H9 (cell line): ENCODE results near the gene XRRA1. TPM values are rescaled to one million over a fixed set of nuclear protein-coding genes. Genes with fewer than 3 reads are reported as not detected.

Source experiments
- DNase-seq: peaks from one replicate; pipeline ENCODE4 v3.0.0-alpha.2; 2017
- H2AFZ ChIP-seq: one replicate; pipeline ENCODE4 v1.6.1; 2013; ENCODE audit warnings: mild to moderate bottlenecking, low read length, control low read depth, moderate library complexity
- H2AK5ac ChIP-seq: 2 replicates; pipeline ENCODE4 v1.6.1; 2013; ENCODE audit warnings: low read length, control low read depth, mixed read lengths; ENCODE audit not compliant: insufficient read length
- H2BK120ac ChIP-seq: one replicate; pipeline ENCODE4 v1.6.1; 2013; ENCODE audit warnings: low read depth, mild to moderate bottlenecking, low read length, control low read depth, inconsistent platforms; ENCODE audit not compliant: poor library complexity, severe bottlenecking
- H2BK12ac ChIP-seq: 2 replicates; pipeline ENCODE4 v1.6.1; 2013; ENCODE audit warnings: low read length, control low read depth, mixed read lengths, low read depth; ENCODE audit not compliant: insufficient read length
- H2BK15ac ChIP-seq: 2 replicates; pipeline ENCODE4 v1.6.1; 2013; ENCODE audit warnings: low read depth, low read length, control low read depth
- H2BK20ac ChIP-seq: one replicate; pipeline ENCODE4 v1.6.1; 2013; ENCODE audit warnings: low read depth, mild to moderate bottlenecking, low read length, control low read depth, inconsistent platforms; ENCODE audit not compliant: poor library complexity, severe bottlenecking
- H2BK5ac ChIP-seq: 2 replicates; pipeline ENCODE4 v1.6.1; 2013; ENCODE audit warnings: low read length, control low read depth, mixed read lengths; ENCODE audit not compliant: insufficient read length
- H3K14ac ChIP-seq: 2 replicates; pipeline ENCODE4 v1.6.1; 2013; ENCODE audit warnings: low read length, control low read depth; ENCODE audit not compliant: insufficient read depth
- H3K18ac ChIP-seq: 2 replicates; pipeline ENCODE4 v1.6.1; 2013; ENCODE audit warnings: low read depth, mild to moderate bottlenecking, mixed read lengths, low read length, control low read depth; ENCODE audit not compliant: insufficient read length
- H3K23ac ChIP-seq: 2 replicates; pipeline ENCODE4 v1.6.1; 2013; ENCODE audit warnings: low read length, control low read depth, mixed read lengths, low read depth; ENCODE audit not compliant: insufficient read length
- H3K23me2 ChIP-seq: 2 replicates; pipeline ENCODE4 v1.6.1; 2013; ENCODE audit warnings: low read depth, mild to moderate bottlenecking, mixed read lengths, low read length, control low read depth; ENCODE audit not compliant: insufficient read length, poor library complexity, severe bottlenecking
- H3K27ac ChIP-seq: 2 replicates; pipeline ENCODE4 v1.5.1; 2013; ENCODE audit warnings: low read length, control low read depth, mixed read lengths, low read depth; ENCODE audit not compliant: insufficient read length
- H3K27me3 ChIP-seq: 2 replicates; pipeline ENCODE4 v1.6.1; 2013; ENCODE audit warnings: low read length, control low read depth, inconsistent platforms; ENCODE audit not compliant: insufficient read depth
- H3K4ac ChIP-seq: 2 replicates; pipeline ENCODE4 v1.6.1; 2013; ENCODE audit warnings: low read depth, mild to moderate bottlenecking, control low read depth, inconsistent platforms, low read length, moderate library complexity
- H3K4me1 ChIP-seq: 2 replicates; pipeline ENCODE4 v1.6.1; 2013; ENCODE audit warnings: low read length, control low read depth, inconsistent platforms; ENCODE audit not compliant: insufficient read depth
- H3K4me2 ChIP-seq: 2 replicates; pipeline ENCODE4 v1.6.1; 2013; ENCODE audit warnings: low read length, control low read depth, mixed read lengths; ENCODE audit not compliant: insufficient read length, insufficient read depth
- H3K56ac ChIP-seq: 2 replicates; pipeline ENCODE4 v1.6.1; 2013; ENCODE audit warnings: low read depth, mild to moderate bottlenecking, mixed read lengths, low read length, control low read depth; ENCODE audit not compliant: insufficient read length
- H3K79me1 ChIP-seq: 2 replicates; pipeline ENCODE4 v1.6.1; 2013; ENCODE audit warnings: low read depth, mild to moderate bottlenecking, moderate library complexity, low read length, control low read depth, inconsistent platforms; ENCODE audit not compliant: insufficient read depth, poor library complexity, severe bottlenecking
- H3K79me2 ChIP-seq: 2 replicates; pipeline ENCODE4 v1.6.1; 2013; ENCODE audit warnings: low read length, control low read depth, inconsistent platforms; ENCODE audit not compliant: insufficient read depth
- H3K9ac ChIP-seq: 2 replicates; pipeline ENCODE4 v1.6.1; 2013; ENCODE audit warnings: low read length, control low read depth, mixed read lengths; ENCODE audit not compliant: insufficient read length; ENCODE audit errors: extremely low read depth
- H3K9me3 ChIP-seq: one replicate; pipeline ENCODE4 v1.6.1; 2013; ENCODE audit warnings: low read depth, low read length, inconsistent platforms; ENCODE audit not compliant: control insufficient read depth
- H3T11ph ChIP-seq: one replicate; pipeline ENCODE4 v1.6.1; 2013; ENCODE audit warnings: mild to moderate bottlenecking, low read length, control low read depth, inconsistent platforms
- H4K20me1 ChIP-seq: one replicate; pipeline ENCODE4 v1.6.1; 2013; ENCODE audit not compliant: control insufficient read depth, insufficient read length, insufficient read depth
- H4K5ac ChIP-seq: 2 replicates; pipeline ENCODE4 v1.6.1; 2013; ENCODE audit warnings: low read depth, mild to moderate bottlenecking, mixed read lengths, low read length, control low read depth; ENCODE audit not compliant: insufficient read length
- H4K8ac ChIP-seq: replicated peaks from 2 replicates; pipeline ENCODE4 v1.6.1; 2013; ENCODE audit warnings: low read length, control low read depth, mixed read lengths, low read depth; ENCODE audit not compliant: insufficient read length
- H4K91ac ChIP-seq: 2 replicates; pipeline ENCODE4 v1.6.1; 2013; ENCODE audit warnings: low read depth, mild to moderate bottlenecking, moderate library complexity, mixed read lengths, low read length, control low read depth; ENCODE audit not compliant: insufficient read length
- H3K27ac Mint-ChIP-seq, 3 experiments: 2 replicates in 2 of 3; 3 replicates in 1 of 3; pipeline ENCODE4 v1.8.0; 2020 to 2021; ENCODE audit warnings: mixed read lengths in 3 of 3, mild to moderate bottlenecking in 1 of 3, moderate library complexity in 1 of 3
- H3K27me3 Mint-ChIP-seq: 2 replicates; pipeline ENCODE4 v1.8.0; 2021; ENCODE audit warnings: low read depth, mild to moderate bottlenecking, moderate library complexity, mixed read lengths
- H3K36me3 Mint-ChIP-seq, 3 experiments: 2 replicates in 2 of 3; 3 replicates in 1 of 3; pipeline ENCODE4 v1.8.0; 2020 to 2021; ENCODE audit warnings: low read depth in 3 of 3, mixed read lengths in 3 of 3; ENCODE audit not compliant: insufficient read depth in 1 of 3
- H3K4me1 Mint-ChIP-seq, 2 experiments: 2 replicates each; pipeline ENCODE4 v1.8.0; 2020; ENCODE audit warnings: mixed read lengths in 2 of 2
- H3K4me3 Mint-ChIP-seq, 2 experiments: 2 replicates in 1 of 2; 3 replicates in 1 of 2; pipeline ENCODE4 v1.8.0; 2020 to 2021; ENCODE audit warnings: mild to moderate bottlenecking in 2 of 2, mixed read lengths in 2 of 2, moderate library complexity in 1 of 2
- H3K9me3 Mint-ChIP-seq, 2 experiments: 2 replicates in 1 of 2; 3 replicates in 1 of 2; pipeline ENCODE4 v1.8.0; 2020; ENCODE audit warnings: mild to moderate bottlenecking in 2 of 2, mixed read lengths in 2 of 2, moderate library complexity in 1 of 2
- total RNA-seq: library from RNA; stranded (reverse); gene quantifications from 2 replicates; pipeline ENCODE4 v1.2.1, GENCODE V29; 2021
- TF ChIP-seq, protein P1 (sequence below): fragments of 200-600 bp; sonication (generic); conservative IDR thresholded peaks from 3 replicates; pipeline ENCODE4 v1.8.0; 2021; ENCODE audit warnings: antibody characterized with exemption, mild to moderate bottlenecking

XRRA1 gene
- total RNA-seq, 1 experiment from 2014 or later, result 4.5 TPM

DNA sequence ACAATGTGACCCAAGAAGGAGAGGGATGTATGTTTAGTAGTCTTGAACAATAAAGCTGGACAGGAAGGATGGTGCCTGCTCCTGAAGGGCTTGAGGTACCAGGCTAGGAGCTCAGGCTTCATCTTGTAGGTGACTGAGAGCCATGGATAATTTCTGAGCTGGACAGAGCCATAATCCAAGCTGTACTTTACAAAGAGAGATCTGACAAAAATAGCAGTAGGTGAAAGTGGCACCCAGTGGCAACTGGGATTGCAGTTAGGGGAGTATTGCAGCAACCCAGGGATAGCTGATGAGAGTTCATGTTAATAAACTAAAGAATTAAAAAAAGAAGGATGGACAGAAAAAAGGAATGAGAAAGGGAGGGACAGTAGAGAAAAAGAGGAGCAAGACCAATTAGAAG, 7.4 kb downstream of the XRRA1 start:
- H4K20me1 ChIP-seq, result no peaks in the 10 kb centered on the region
- no peaks in the 10 kb centered on the region for H3K23me2 ChIP-seq
- TF ChIP-seq, protein P1, sequence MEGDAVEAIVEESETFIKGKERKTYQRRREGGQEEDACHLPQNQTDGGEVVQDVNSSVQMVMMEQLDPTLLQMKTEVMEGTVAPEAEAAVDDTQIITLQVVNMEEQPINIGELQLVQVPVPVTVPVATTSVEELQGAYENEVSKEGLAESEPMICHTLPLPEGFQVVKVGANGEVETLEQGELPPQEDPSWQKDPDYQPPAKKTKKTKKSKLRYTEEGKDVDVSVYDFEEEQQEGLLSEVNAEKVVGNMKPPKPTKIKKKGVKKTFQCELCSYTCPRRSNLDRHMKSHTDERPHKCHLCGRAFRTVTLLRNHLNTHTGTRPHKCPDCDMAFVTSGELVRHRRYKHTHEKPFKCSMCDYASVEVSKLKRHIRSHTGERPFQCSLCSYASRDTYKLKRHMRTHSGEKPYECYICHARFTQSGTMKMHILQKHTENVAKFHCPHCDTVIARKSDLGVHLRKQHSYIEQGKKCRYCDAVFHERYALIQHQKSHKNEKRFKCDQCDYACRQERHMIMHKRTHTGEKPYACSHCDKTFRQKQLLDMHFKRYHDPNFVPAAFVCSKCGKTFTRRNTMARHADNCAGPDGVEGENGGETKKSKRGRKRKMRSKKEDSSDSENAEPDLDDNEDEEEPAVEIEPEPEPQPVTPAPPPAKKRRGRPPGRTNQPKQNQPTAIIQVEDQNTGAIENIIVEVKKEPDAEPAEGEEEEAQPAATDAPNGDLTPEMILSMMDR, result no peak
- H3K4me3 Mint-ChIP-seq, result no peak overlapping the region
- H3K9ac ChIP-seq, result no peak overlapping the region
- no peaks in the 10 kb centered on the region for H3K4me1 ChIP-seq
- H2BK12ac ChIP-seq, result no peak overlapping the region
- no peaks in the 10 kb centered on the region for H3K9me3 ChIP-seq
- no peak overlapping the region for H3K4ac ChIP-seq
- H3K27ac ChIP-seq, result no peak overlapping the region
- H3K27me3 Mint-ChIP-seq, result no peaks in the 10 kb centered on the region
- H3K27me3 ChIP-seq, result no peaks in the 10 kb centered on the region
- peak overlapping the region in 1 of 3 experiments; percentile 7; a peak in 1 of 7 replicates for H3K27ac Mint-ChIP-seq
- no peak overlapping the region for H2BK120ac ChIP-seq
- H2AK5ac ChIP-seq, result no peak overlapping the region
- no peak overlapping the region for H3K56ac ChIP-seq
- no peak overlapping the region for H2BK15ac ChIP-seq
- H3K79me2 ChIP-seq, result no peaks in the 10 kb centered on the region
- H3K9me3 Mint-ChIP-seq, result no peaks in the 10 kb centered on the region
- H3K36me3 Mint-ChIP-seq, result peaks cover 0 to 12% (median 0%) of the 10 kb centered on the region in 3 experiments; a peak in 3 of 7 replicates
- no peaks in the 10 kb centered on the region for H3K4me1 Mint-ChIP-seq
- no peak for DNase-seq
- no peak overlapping the region for H4K8ac ChIP-seq
- H3K18ac ChIP-seq, result no peak overlapping the region
- H3K79me1 ChIP-seq, result no peaks in the 10 kb centered on the region
- H4K91ac ChIP-seq, result no peak overlapping the region
- no peak overlapping the region for H2BK5ac ChIP-seq
- no peak overlapping the region for H4K5ac ChIP-seq
- H3T11ph ChIP-seq, result no peak overlapping the region
- H3K14ac ChIP-seq, result no peak overlapping the region
- no peak overlapping the region for H2AFZ ChIP-seq
- H3K4me2 ChIP-seq, result no peak overlapping the region
- H3K23ac ChIP-seq, result no peak overlapping the region
- H2BK20ac ChIP-seq, result no peak overlapping the region
